RWPE2 (cell line): ENCODE measurements around the gene SIL1.
"Not testable (repeated sequence)": the region's sequence is repeated elsewhere in the genome, so short reads cannot be mapped to it uniquely, and the experiment has no call there.

ENCODE experiments used
- ATAC-seq: fragments of 200-7000 bp; cut with Tn5 transposase; 3 replicates; pipeline ENCODE4 v1.9.1; 2021; ENCODE audit warnings: low read depth
- DNase-seq: peaks from one replicate; pipeline ENCODE4 v3.0.0-alpha.2; 2020; ENCODE audit warnings: low spot score
- H3K27ac ChIP-seq: fragments of 450-650 bp; 2 replicates; pipeline ENCODE4 v1.5.1; 2017; ENCODE audit warnings: mild to moderate bottlenecking; ENCODE audit not compliant: poor library complexity, severe bottlenecking
- H3K27me3 ChIP-seq: fragments of 250-450 bp; sonication (Bioruptor Pico); 2 replicates; pipeline ENCODE4 v1.5.1; 2021; ENCODE audit warnings: mild to moderate bottlenecking, moderate library complexity; ENCODE audit not compliant: insufficient read depth, poor library complexity, severe bottlenecking
- H3K36me3 ChIP-seq: fragments of 250-450 bp; sonication (Bioruptor Pico); 2 replicates; pipeline ENCODE4 v1.5.1; 2020; ENCODE audit warnings: low read depth, mild to moderate bottlenecking, moderate library complexity
- H3K4me1 ChIP-seq: fragments of 250-450 bp; sonication (Bioruptor Pico); 2 replicates; pipeline ENCODE4 v1.5.1; 2021; ENCODE audit warnings: mild to moderate bottlenecking, moderate library complexity; ENCODE audit not compliant: insufficient read depth, poor library complexity, severe bottlenecking
- H3K4me3 ChIP-seq: fragments of 250-450 bp; sonication (Bioruptor Pico); 2 replicates; pipeline ENCODE4 v1.5.1; 2021; ENCODE audit warnings: mild to moderate bottlenecking, moderate library complexity; ENCODE audit not compliant: severe bottlenecking
- H3K9me3 ChIP-seq: fragments of 250-450 bp; sonication (Bioruptor Pico); 2 replicates; pipeline ENCODE4 v1.5.1; 2021; ENCODE audit warnings: mild to moderate bottlenecking, moderate library complexity; ENCODE audit not compliant: severe bottlenecking
- TF ChIP-seq, protein P1 (sequence below): fragments of 450-650 bp; IDR thresholded peaks from one replicate; pipeline ENCODE4 v1.5.1; 2017; ENCODE audit warnings: mild to moderate bottlenecking, moderate library complexity; ENCODE audit not compliant: poor library complexity, severe bottlenecking

The SIL1 gene

GRCh38 chr5:139181835-139182452, 16.2 kb downstream of the SIL1 start:
- Histone ChIP-seq H3K4me3 (no peak overlapping the region), H3K27ac (no peak overlapping the region), H3K9me3 (no peaks in the 10 kb centered on the region), H3K36me3 (0 out of 2 replicates have a peak, but pooled peaks cover 7% of the 10 kb centered on the region), H3K4me1 (peaks cover 20% of the 10 kb centered on the region), H3K27me3 (no peaks in the 10 kb centered on the region)
- ATAC-seq (peak; percentile 78), DNase-seq (no peak)
- TF ChIP-seq, protein P1, sequence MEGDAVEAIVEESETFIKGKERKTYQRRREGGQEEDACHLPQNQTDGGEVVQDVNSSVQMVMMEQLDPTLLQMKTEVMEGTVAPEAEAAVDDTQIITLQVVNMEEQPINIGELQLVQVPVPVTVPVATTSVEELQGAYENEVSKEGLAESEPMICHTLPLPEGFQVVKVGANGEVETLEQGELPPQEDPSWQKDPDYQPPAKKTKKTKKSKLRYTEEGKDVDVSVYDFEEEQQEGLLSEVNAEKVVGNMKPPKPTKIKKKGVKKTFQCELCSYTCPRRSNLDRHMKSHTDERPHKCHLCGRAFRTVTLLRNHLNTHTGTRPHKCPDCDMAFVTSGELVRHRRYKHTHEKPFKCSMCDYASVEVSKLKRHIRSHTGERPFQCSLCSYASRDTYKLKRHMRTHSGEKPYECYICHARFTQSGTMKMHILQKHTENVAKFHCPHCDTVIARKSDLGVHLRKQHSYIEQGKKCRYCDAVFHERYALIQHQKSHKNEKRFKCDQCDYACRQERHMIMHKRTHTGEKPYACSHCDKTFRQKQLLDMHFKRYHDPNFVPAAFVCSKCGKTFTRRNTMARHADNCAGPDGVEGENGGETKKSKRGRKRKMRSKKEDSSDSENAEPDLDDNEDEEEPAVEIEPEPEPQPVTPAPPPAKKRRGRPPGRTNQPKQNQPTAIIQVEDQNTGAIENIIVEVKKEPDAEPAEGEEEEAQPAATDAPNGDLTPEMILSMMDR, result no peak

- ATAC-seq (no peak), DNase-seq (no peak)
- Histone ChIP-seq H3K27ac (no peak overlapping the region), H3K4me1 (peaks cover 20% of the 10 kb centered on the region), H3K4me3 (no peak overlapping the region), H3K36me3 (0 out of 2 replicates have a peak, but pooled peaks cover under 1% of the 10 kb centered on the region), H3K9me3 (no peaks in the 10 kb centered on the region), H3K27me3 (no peaks in the 10 kb centered on the region)
- TF ChIP-seq, protein P1, result no peak
Measured at GRCh38 chr5:139181322-139181730, 16.8 kb downstream of the SIL1 start.

- Histone ChIP-seq H3K4me3 (no peak overlapping the region), H3K27me3 (no peaks in the 10 kb centered on the region), H3K9me3 (no peaks in the 10 kb centered on the region), H3K27ac (no peak overlapping the region), H3K4me1 (peaks cover 20% of the 10 kb centered on the region), H3K36me3 (no peaks in the 10 kb centered on the region)
- DNase-seq, result no peak
- no peak for ATAC-seq
- TF ChIP-seq, protein P1, result no peak
Measured at GRCh38 chr5:139180850-139181249, 17.3 kb downstream of the SIL1 start.

GRCh38 chr5:139179778-139180513, 18.2 kb downstream of the SIL1 start:
- H3K9me3 ChIP-seq, H3K27ac ChIP-seq, H3K27me3 ChIP-seq, H3K4me3 ChIP-seq, DNase-seq, ATAC-seq, H3K36me3 ChIP-seq: not testable (repeated sequence)
- H3K4me1 ChIP-seq, result peaks cover 20% of the 10 kb centered on the region

DNA sequence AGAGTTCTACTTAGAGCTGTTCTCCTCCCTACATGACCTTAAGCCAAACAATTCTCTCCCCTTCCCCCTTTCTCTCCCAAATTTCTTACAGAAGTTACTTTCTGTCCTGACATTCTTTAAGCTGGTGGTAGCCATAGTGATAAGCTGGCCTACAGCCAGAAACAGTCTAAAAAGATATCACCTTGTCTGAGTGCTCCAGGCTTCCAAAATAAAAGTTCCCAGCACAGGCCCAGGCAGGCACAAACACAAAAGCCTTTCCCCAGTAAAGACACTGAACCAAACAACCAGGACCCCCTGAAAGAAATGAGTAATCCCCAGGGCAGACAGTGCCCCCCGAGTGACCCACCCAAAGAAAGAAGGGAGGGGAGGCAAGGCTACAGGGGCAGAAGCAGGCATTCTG, 19.2 kb downstream of the SIL1 start:
- ATAC-seq (peak; percentile 48; the same call in 2 of the 3 replicates), DNase-seq (no peak)
- peak overlapping the region; percentile 9 for H3K27ac ChIP-seq
- TF ChIP-seq, protein P1, result no peak
- H3K9me3 ChIP-seq, result no peaks in the 10 kb centered on the region
- no peak overlapping the region for H3K4me3 ChIP-seq
- peaks cover 20% of the 10 kb centered on the region for H3K4me1 ChIP-seq
- H3K27me3 ChIP-seq, result no peaks in the 10 kb centered on the region
- no peaks in the 10 kb centered on the region for H3K36me3 ChIP-seq
